Sigmoid colon (tissue), 7 donors: ENCODE results near the gene DLG1. TPM values are rescaled to one million over a fixed set of nuclear protein-coding genes. Genes with fewer than 3 reads are reported as not detected.

Experiments used
- DNase-seq: peaks from one replicate; pipeline ENCODE4 v3.0.0-alpha.2; 2019
- H3K27ac ChIP-seq, 4 donors: fragments of 200-600 bp; sonication (generic); one replicate each; pipeline ENCODE4 v1.5.1; 2016 to 2019; ENCODE audit warnings: mild to moderate bottlenecking in 1 of 4
- H3K27me3 ChIP-seq, 3 donors: fragments of 200-600 bp; sonication (generic); one replicate each; pipeline ENCODE4 v1.5.1; 2019; ENCODE audit warnings: mild to moderate bottlenecking in 1 of 3
- H3K36me3 ChIP-seq, 4 donors: fragments of 200-600 bp; sonication (generic); one replicate each; pipeline ENCODE4 v1.5.1; 2016 to 2019
- H3K4me1 ChIP-seq, 4 donors: fragments of 200-600 bp; sonication (generic); one replicate each; pipeline ENCODE4 v1.5.1; 2017 to 2019
- H3K4me3 ChIP-seq, 4 donors: fragments of 200-600 bp; sonication (generic); one replicate each; pipeline ENCODE4 v1.5.1; 2017 to 2019; ENCODE audit warnings: mild to moderate bottlenecking in 2 of 4, moderate library complexity in 1 of 4
- H3K9me3 ChIP-seq, 4 donors: fragments of 200-600 bp in 3 of 4; sonication (generic) in 3 of 4; one replicate each; pipeline versions ENCODE4 v1.5.1 to v1.6.1; 2013 to 2019
- EP300 ChIP-seq, 4 donors: sonication (generic); formaldehyde crosslinking; IDR thresholded peaks; one replicate each; pipeline ENCODE4 v1.6.1; 2017; ENCODE audit warnings: antibody characterized with exemption in 4 of 4
- POLR2A ChIP-seq, 2 donors: fragments of 450-650 bp; IDR thresholded peaks; one replicate each; pipeline ENCODE4 v1.6.1; 2016; ENCODE audit warnings: antibody characterized with exemption in 2 of 2, mild to moderate bottlenecking in 2 of 2, moderate library complexity in 2 of 2
- POLR2AphosphoS5 ChIP-seq, 4 donors: sonication (generic); formaldehyde crosslinking; IDR thresholded peaks; one replicate each; pipeline ENCODE4 v1.6.1; 2017; ENCODE audit warnings: antibody characterized with exemption in 4 of 4
- WGBS, 2 donors: extraction: QIAGEN DNeasy Blood & Tissue Kit; methylation state at CpG; one replicate each; pipeline ENCODE4 v1.1.7; 2013; 5-methylcytosine and 5-hydroxymethylcytosine counted together
- intact Hi-C: fragments of 100-400 bp; cut with DNase I; formaldehyde crosslinking; loops from one replicate; pipeline ENCODE4 v1.15.1; 2023
- polyA plus RNA-seq, 3 donors: library from polyadenylated mRNA; stranded (reverse); fragments of 200-250 nt; gene quantifications; one replicate each; pipeline ENCODE4 v1.2.3, GENCODE V29; 2013
- total RNA-seq, 4 donors: library from RNA; depleted of rRNA; stranded (reverse); fragments of >200 nt; gene quantifications; one replicate each; pipeline ENCODE4 v1.1.0, GENCODE V29; 2016
- TF ChIP-seq, protein P1 (sequence below), 4 experiments: fragments of 450-650 bp in 3 of 4; fragments of 200-600 bp in 1 of 4; IDR thresholded peaks; one replicate each; pipeline ENCODE4 v1.5.1; 2016 to 2019; ENCODE audit warnings: antibody characterized with exemption in 4 of 4, mild to moderate bottlenecking in 3 of 4, moderate library complexity in 2 of 4
- donor health status: healthy with polysubstance abuse.
- donor health status: Bipolar disorder and iron deficiency.
- donor health status: healthy.

DLG1 gene
- total and polyA plus RNA-seq, 7 donors: 30.6 to 83.7 (median 64.3) TPM

DNA sequence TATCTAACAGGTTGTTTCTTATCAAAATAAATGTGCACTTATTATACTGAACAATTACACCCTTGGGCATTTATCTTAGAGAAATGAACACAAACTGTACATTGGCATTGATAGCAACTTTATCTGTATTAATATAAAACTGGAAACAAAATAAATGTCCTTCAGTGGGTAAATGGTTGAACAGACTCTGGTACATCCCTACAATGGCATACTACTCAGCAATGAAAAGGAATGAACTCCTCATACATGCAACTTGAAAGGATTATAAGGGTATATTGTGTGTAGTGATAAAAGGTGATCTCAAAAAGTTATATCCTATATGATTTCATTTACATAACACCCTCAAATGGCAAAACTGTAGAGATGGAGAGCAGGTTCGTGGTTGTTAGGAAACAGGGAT lies 23.7 kb upstream of the DLG1 start:
- no peak for DNase-seq
- Histone ChIP-seq H3K4me1 (no peaks in the 10 kb centered on the region), H3K4me3 (no peak overlapping the region), H3K27me3 (no peaks in the 10 kb centered on the region), H3K36me3 (no peaks in the 10 kb centered on the region), H3K27ac (no peak overlapping the region), H3K9me3 (no peaks in the 10 kb centered on the region)
- intact Hi-C loops: no loop called here
- 90 to 96% methylated on average over 1 of the region's 1 CpG for WGBS, 2 donors
- TF ChIP-seq POLR2AphosphoS5 (IDR thresholded peaks at IDR 0.05) (no peak), EP300 (IDR thresholded peaks at IDR 0.05) (no peak), POLR2A (IDR thresholded peaks at IDR 0.05) (no peak)
- TF ChIP-seq, protein P1, sequence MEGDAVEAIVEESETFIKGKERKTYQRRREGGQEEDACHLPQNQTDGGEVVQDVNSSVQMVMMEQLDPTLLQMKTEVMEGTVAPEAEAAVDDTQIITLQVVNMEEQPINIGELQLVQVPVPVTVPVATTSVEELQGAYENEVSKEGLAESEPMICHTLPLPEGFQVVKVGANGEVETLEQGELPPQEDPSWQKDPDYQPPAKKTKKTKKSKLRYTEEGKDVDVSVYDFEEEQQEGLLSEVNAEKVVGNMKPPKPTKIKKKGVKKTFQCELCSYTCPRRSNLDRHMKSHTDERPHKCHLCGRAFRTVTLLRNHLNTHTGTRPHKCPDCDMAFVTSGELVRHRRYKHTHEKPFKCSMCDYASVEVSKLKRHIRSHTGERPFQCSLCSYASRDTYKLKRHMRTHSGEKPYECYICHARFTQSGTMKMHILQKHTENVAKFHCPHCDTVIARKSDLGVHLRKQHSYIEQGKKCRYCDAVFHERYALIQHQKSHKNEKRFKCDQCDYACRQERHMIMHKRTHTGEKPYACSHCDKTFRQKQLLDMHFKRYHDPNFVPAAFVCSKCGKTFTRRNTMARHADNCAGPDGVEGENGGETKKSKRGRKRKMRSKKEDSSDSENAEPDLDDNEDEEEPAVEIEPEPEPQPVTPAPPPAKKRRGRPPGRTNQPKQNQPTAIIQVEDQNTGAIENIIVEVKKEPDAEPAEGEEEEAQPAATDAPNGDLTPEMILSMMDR (IDR thresholded peaks at IDR 0.05): no peak

DNA sequence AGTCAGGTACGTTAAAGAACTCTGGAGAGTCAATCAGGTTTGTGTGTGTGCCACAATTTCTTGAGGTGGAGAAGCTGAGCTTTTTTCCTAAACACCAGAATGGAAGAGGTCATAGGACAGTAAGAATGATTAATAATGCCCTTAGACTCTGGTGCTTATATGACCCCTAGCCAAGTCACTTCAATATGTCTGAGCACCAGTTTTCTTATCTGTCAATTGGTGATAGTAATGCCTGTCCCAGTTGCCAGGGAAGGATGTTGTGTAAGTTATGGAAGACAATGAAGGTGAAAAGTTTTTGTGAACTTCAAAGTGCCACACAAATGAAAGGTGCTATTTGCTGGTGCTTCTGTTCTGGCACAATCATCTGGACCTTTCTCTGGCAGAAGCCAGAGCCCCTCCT lies 22.2 kb upstream of the DLG1 start:
- H3K27me3 ChIP-seq: no peaks in the 10 kb centered on the region
- H3K4me3 ChIP-seq: no peak overlapping the region
- no peak overlapping the region for H3K27ac ChIP-seq
- H3K9me3 ChIP-seq: no peaks in the 10 kb centered on the region
- WGBS, 2 donors: 80 to 91% methylated on average over 1 of the region's 1 CpG
- DNase-seq: no peak
- TF ChIP-seq, protein P1 (IDR thresholded peaks at IDR 0.05): no peak
- TF ChIP-seq EP300 (IDR thresholded peaks at IDR 0.05) (no peak), POLR2A (IDR thresholded peaks at IDR 0.05) (no peak), POLR2AphosphoS5 (IDR thresholded peaks at IDR 0.05) (no peak)
- H3K4me1 ChIP-seq: no peaks in the 10 kb centered on the region
- no peaks in the 10 kb centered on the region for H3K36me3 ChIP-seq
- intact Hi-C loops: no loop called here

DNA sequence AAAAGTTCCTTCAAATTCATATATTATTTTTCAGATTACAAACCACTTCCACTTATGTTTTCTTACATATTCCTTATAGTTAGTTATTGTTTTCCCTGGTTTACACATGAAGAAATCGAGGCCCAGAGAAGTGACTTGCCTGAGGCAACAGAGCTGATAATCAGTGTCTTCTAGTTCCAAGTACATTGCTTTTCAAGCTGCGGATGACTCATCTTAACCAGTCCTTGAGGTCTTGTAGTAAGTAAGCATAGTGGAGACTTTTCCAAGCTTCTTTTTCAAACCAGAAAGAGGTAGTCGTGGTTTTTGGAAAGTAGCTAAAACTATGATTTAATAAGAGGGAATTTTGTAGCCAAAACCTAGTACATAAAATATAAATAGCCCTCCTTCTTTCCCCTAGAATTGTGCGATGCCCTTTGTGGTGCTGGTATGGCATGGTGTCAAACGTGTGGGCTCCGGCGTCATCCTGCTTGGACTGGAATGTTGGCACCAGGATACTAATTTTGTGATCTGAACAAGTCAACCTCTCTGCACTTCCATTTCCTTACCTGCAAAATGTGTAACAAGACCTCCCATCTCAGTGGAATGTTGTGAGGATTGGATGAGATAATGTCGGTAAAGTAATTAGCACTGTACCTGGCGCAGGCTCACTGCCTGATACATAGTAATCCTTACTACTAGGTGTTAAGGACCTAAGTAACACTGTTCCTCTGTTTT lies 19.0 kb upstream of the DLG1 start:
- H3K27ac ChIP-seq: no peak overlapping the region
- WGBS, 2 donors: 83% methylated on average over 9 of the region's 9 CpGs
- DNase-seq: no peak
- no peak for TF ChIP-seq POLR2AphosphoS5 (IDR thresholded peaks at IDR 0.05)
- TF ChIP-seq, protein P1 (IDR thresholded peaks at IDR 0.05): no peak
- TF ChIP-seq POLR2A (IDR thresholded peaks at IDR 0.05): no peak
- TF ChIP-seq EP300 (IDR thresholded peaks at IDR 0.05): no peak
- H3K9me3 ChIP-seq: no peaks in the 10 kb centered on the region
- intact Hi-C loops: no loop called here
- H3K27me3 ChIP-seq: no peaks in the 10 kb centered on the region
- no peaks in the 10 kb centered on the region for H3K36me3 ChIP-seq
- H3K4me1 ChIP-seq: no peaks in the 10 kb centered on the region
- H3K4me3 ChIP-seq: no peak overlapping the region

DNA sequence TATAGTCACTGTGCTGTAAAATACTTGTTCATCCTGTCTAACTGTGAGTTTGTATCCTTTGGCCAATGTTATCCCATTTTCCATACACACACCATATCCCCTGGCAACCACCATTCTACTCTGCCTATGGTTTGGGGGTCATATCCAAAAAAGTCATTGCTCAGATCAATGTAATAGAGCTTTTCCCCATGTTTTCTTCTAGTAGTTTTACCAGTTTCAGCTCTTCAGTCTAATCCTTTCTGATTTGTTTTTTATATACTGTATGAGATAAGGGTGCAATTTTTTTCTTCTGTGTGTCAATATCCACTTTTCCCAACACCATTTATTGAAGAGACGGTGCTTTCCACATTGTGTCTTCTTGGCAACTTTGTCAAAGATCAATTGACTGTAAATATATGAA lies 14.0 kb upstream of the DLG1 start:
- 92 to 96% methylated on average over 1 of the region's 1 CpG for WGBS, 2 donors
- no peaks in the 10 kb centered on the region for H3K36me3 ChIP-seq
- no peaks in the 10 kb centered on the region for H3K27me3 ChIP-seq
- TF ChIP-seq POLR2A (IDR thresholded peaks at IDR 0.05): no peak
- no peak for TF ChIP-seq POLR2AphosphoS5 (IDR thresholded peaks at IDR 0.05)
- TF ChIP-seq, protein P1 (IDR thresholded peaks at IDR 0.05): no peak
- no peak for TF ChIP-seq EP300 (IDR thresholded peaks at IDR 0.05)
- H3K4me1 ChIP-seq: no peaks in the 10 kb centered on the region
- H3K4me3 ChIP-seq: no peak overlapping the region
- DNase-seq: no peak
- no peak overlapping the region for H3K27ac ChIP-seq
- intact Hi-C loops: no loop called here
- H3K9me3 ChIP-seq: no peaks in the 10 kb centered on the region

DNA sequence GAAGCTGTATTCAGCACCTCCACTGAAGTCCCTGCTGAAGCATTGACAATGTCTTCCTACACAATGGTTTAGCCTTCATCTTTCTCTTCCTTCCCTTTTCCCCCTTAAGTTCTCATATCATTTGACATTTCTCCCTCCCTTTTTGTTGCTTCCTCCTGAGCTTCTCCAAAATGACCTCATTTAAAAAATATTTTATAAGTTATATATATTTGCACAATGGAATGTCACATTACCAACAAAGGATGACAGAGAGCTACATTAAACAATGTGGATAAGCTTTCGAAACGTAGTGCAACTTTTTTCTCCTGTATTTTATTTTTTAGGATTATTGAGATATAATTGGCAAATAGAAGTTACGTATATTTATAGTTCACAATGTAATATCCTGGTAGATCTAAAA lies 13.2 kb upstream of the DLG1 start:
- Histone ChIP-seq H3K36me3 (no peaks in the 10 kb centered on the region), H3K27me3 (no peaks in the 10 kb centered on the region), H3K4me1 (no peaks in the 10 kb centered on the region), H3K4me3 (no peak overlapping the region), H3K27ac (no peak overlapping the region), H3K9me3 (no peaks in the 10 kb centered on the region)
- TF ChIP-seq EP300 (IDR thresholded peaks at IDR 0.05): no peak
- TF ChIP-seq POLR2A (IDR thresholded peaks at IDR 0.05): no peak
- TF ChIP-seq, protein P1 (IDR thresholded peaks at IDR 0.05): no peak
- TF ChIP-seq POLR2AphosphoS5 (IDR thresholded peaks at IDR 0.05): no peak
- 97 to 98% methylated on average over 3 of the region's 3 CpGs for WGBS, 2 donors
- intact Hi-C loops: no loop called here
- DNase-seq: no peak
